CD14-positive monocyte (primary cell): ENCODE results near the gene DUSP21. TPM values are rescaled to one million over a fixed set of nuclear protein-coding genes. Genes with fewer than 3 reads are reported as not detected.

Experiments
- DNase-seq, 3 donors: peaks; one replicate each; pipeline ENCODE4 v3.0.0-alpha.2; 2011 to 2022
- H2AFZ ChIP-seq: 2 replicates; pipeline ENCODE4 v1.6.0; 2012; ENCODE audit warnings: mild to moderate bottlenecking, low read depth, low read length, inconsistent platforms; ENCODE audit not compliant: insufficient read depth, poor library complexity, severe bottlenecking
- H3K27ac ChIP-seq, 2 donors: 1 replicate in 1 of 2; 2 replicates in 1 of 2; pipeline ENCODE4 v1.5.1; 2012 to 2013; ENCODE audit warnings: low read length in 2 of 2, control low read depth in 1 of 2, inconsistent platforms in 1 of 2, low read depth in 1 of 2, mild to moderate bottlenecking in 1 of 2
- H3K27me3 ChIP-seq, 2 donors: one replicate each; pipeline versions ENCODE4 v1.6.0 to v1.6.1; 2011 to 2013; ENCODE audit warnings: low read length in 2 of 2; ENCODE audit not compliant: control insufficient read depth in 2 of 2, insufficient read depth in 2 of 2
- H3K36me3 ChIP-seq, 2 donors: replicated peaks in 1 of 2; 1 replicate in 1 of 2; 2 replicates in 1 of 2; pipeline versions ENCODE4 v1.5.1 to v1.6.1; 2012 to 2013; ENCODE audit warnings: low read length in 2 of 2, control low read depth in 1 of 2, inconsistent platforms in 1 of 2, mild to moderate bottlenecking in 1 of 2; ENCODE audit not compliant: insufficient read depth in 2 of 2, control insufficient read depth in 1 of 2
- H3K4me1 ChIP-seq, 2 donors: 1 replicate in 1 of 2; 2 replicates in 1 of 2; pipeline versions ENCODE4 v1.5.1 to v1.6.1; 2012 to 2013; ENCODE audit warnings: low read length in 2 of 2, control low read depth in 1 of 2, inconsistent platforms in 1 of 2, mild to moderate bottlenecking in 1 of 2, moderate library complexity in 1 of 2; ENCODE audit not compliant: insufficient read depth in 2 of 2, control insufficient read depth in 1 of 2
- H3K4me2 ChIP-seq: replicated peaks from 2 replicates; pipeline ENCODE3; 2012; ENCODE audit warnings: low read length, moderate library complexity, mild to moderate bottlenecking; ENCODE audit not compliant: poor library complexity, severe bottlenecking; ENCODE audit errors: extremely low read depth
- H3K4me3 ChIP-seq, 3 experiments: fragments of 200-600 bp in 1 of 3; sonication (generic) in 1 of 3; replicated peaks in 1 of 3; 1 replicate in 2 of 3; 2 replicates in 1 of 3; pipeline ENCODE4 v1.5.1; 2011 to 2013; ENCODE audit warnings: low read length in 3 of 3, mild to moderate bottlenecking in 3 of 3, control low read depth in 2 of 3, low read depth in 2 of 3, inconsistent platforms in 1 of 3, moderate library complexity in 1 of 3
- H3K79me2 ChIP-seq: 2 replicates; pipeline ENCODE4 v1.6.0; 2012; ENCODE audit warnings: mild to moderate bottlenecking, control low read depth, inconsistent platforms, low read length, moderate library complexity; ENCODE audit not compliant: insufficient read depth
- H3K9ac ChIP-seq: 2 replicates; pipeline ENCODE4 v1.6.0; 2017; ENCODE audit warnings: low read length, mild to moderate bottlenecking; ENCODE audit not compliant: insufficient read depth, poor library complexity, severe bottlenecking
- H3K9me3 ChIP-seq, 2 donors: replicated peaks in 1 of 2; 1 replicate in 1 of 2; 2 replicates in 1 of 2; pipeline versions ENCODE4 v1.5.1 to v1.6.1; 2012 to 2013; ENCODE audit warnings: low read length in 2 of 2, control low read depth in 1 of 2; ENCODE audit not compliant: control insufficient read depth in 1 of 2, insufficient read depth in 1 of 2
- H4K20me1 ChIP-seq: 2 replicates; pipeline ENCODE4 v1.6.0; 2012; ENCODE audit warnings: mild to moderate bottlenecking, low read length, control low read depth, moderate library complexity; ENCODE audit not compliant: insufficient read depth
- H3K27ac Mint-ChIP-seq, 7 donors: one replicate each; pipeline ENCODE4 v1.8.0; 2020; ENCODE audit warnings: mild to moderate bottlenecking in 7 of 7, mixed read lengths in 7 of 7, moderate library complexity in 6 of 7, inconsistent platforms in 2 of 7
- H3K27me3 Mint-ChIP-seq, 3 donors: one replicate each; pipeline ENCODE4 v1.8.0; 2021 to 2022; ENCODE audit warnings: low read depth in 3 of 3, mild to moderate bottlenecking in 3 of 3, mixed read lengths in 3 of 3, moderate library complexity in 3 of 3, inconsistent platforms in 1 of 3
- H3K36me3 Mint-ChIP-seq, 2 donors: one replicate each; pipeline ENCODE4 v1.8.0; 2020; ENCODE audit warnings: mixed read lengths in 2 of 2, inconsistent platforms in 1 of 2, mild to moderate bottlenecking in 1 of 2
- H3K4me1 Mint-ChIP-seq: one replicate; pipeline ENCODE4 v1.8.0; 2020; ENCODE audit warnings: mild to moderate bottlenecking, mixed read lengths
- H3K4me3 Mint-ChIP-seq, 2 donors: one replicate each; pipeline ENCODE4 v1.8.0; 2020; ENCODE audit warnings: mild to moderate bottlenecking in 2 of 2, mixed read lengths in 2 of 2, moderate library complexity in 1 of 2
- H3K9me3 Mint-ChIP-seq, 7 donors: one replicate each; pipeline ENCODE4 v1.8.0; 2020 to 2022; ENCODE audit warnings: mixed read lengths in 7 of 7, mild to moderate bottlenecking in 6 of 7, moderate library complexity in 6 of 7, inconsistent platforms in 2 of 7
- WGBS: methylation state at CpG from one replicate; pipeline ENCODE4 v1.1.5; 2013; ENCODE audit warnings: missing lambda C conversion rate; ENCODE audit not compliant: insufficient coverage; 5-methylcytosine and 5-hydroxymethylcytosine counted together
- intact Hi-C, 2 donors: fragments of 100-400 bp; cut with micrococcal nuclease; formaldehyde crosslinking; loops; one replicate each; pipeline versions ENCODE4 v1.15.0 to v1.15.1; 2023
- polyA plus RNA-seq, 3 donors: library from polyadenylated mRNA; depleted of rRNA in 1 of 3; unstranded in 2 of 3; stranded (reverse) in 1 of 3; fragments of 300-500 nt in 2 of 3; fragments of >200 nt in 1 of 3; fragmentation: Illumina TruSeq in 2 of 3; gene quantifications; 1 replicate in 2 of 3; 2 replicates in 1 of 3; pipeline ENCODE4 v1.2.3, GENCODE V29; 2012 to 2021
- TF ChIP-seq, protein P1 (sequence below): fragments of 200-600 bp; IDR thresholded peaks from one replicate; pipeline ENCODE4 v1.8.0; 2022; ENCODE audit warnings: antibody characterized with exemption, mild to moderate bottlenecking

Gene DUSP21
- polyA plus RNA-seq, 3 donors: not detected

GRCh38 chrX:44871931-44872820 is 28.4 kb downstream of the DUSP21 start:
- Histone ChIP-seq H2AFZ (peak overlapping the region; percentile 92), H3K79me2 (peaks cover 57% of the 10 kb centered on the region), H3K36me3 (no peaks in the 10 kb centered on the region), H3K27me3 (no peaks in the 10 kb centered on the region), H3K9ac (peak overlapping the region; percentile 99), H3K4me3 (peak overlapping the region; percentile 56 to 90 (median 83)), H4K20me1 (peaks cover 29% of the 10 kb centered on the region), H3K9me3 (no peaks in the 10 kb centered on the region), H3K4me1 (peaks cover 10 to 35% of the 10 kb centered on the region in 2 donors), H3K4me2 (peak overlapping the region; percentile 88), H3K27ac (peak overlapping the region; percentile 75 to 94)
- 0% methylated on average over 29 of the region's 60 CpGs for WGBS
- H3K4me1 Mint-ChIP-seq: peaks cover 19% of the 10 kb centered on the region
- peak overlapping the region; percentile 79 to 85 for H3K4me3 Mint-ChIP-seq
- no peaks in the 10 kb centered on the region for H3K27me3 Mint-ChIP-seq
- peak overlapping the region; percentile 89 to 99 (median 97) for H3K27ac Mint-ChIP-seq
- TF ChIP-seq, protein P1, sequence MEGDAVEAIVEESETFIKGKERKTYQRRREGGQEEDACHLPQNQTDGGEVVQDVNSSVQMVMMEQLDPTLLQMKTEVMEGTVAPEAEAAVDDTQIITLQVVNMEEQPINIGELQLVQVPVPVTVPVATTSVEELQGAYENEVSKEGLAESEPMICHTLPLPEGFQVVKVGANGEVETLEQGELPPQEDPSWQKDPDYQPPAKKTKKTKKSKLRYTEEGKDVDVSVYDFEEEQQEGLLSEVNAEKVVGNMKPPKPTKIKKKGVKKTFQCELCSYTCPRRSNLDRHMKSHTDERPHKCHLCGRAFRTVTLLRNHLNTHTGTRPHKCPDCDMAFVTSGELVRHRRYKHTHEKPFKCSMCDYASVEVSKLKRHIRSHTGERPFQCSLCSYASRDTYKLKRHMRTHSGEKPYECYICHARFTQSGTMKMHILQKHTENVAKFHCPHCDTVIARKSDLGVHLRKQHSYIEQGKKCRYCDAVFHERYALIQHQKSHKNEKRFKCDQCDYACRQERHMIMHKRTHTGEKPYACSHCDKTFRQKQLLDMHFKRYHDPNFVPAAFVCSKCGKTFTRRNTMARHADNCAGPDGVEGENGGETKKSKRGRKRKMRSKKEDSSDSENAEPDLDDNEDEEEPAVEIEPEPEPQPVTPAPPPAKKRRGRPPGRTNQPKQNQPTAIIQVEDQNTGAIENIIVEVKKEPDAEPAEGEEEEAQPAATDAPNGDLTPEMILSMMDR: no peak
- peak in 2 of 3 donors; percentile 12 to 37 for DNase-seq
- intact Hi-C loops: loop anchor here in 1 of 2 donors (5.0 kb wide), 2 partner anchors 45 to 860 kb away; no protein-coding TSS in a partner anchor
- no peaks in the 10 kb centered on the region for H3K9me3 Mint-ChIP-seq
- H3K36me3 Mint-ChIP-seq: peaks cover 0 to 1% of the 10 kb centered on the region in 2 donors

DNA sequence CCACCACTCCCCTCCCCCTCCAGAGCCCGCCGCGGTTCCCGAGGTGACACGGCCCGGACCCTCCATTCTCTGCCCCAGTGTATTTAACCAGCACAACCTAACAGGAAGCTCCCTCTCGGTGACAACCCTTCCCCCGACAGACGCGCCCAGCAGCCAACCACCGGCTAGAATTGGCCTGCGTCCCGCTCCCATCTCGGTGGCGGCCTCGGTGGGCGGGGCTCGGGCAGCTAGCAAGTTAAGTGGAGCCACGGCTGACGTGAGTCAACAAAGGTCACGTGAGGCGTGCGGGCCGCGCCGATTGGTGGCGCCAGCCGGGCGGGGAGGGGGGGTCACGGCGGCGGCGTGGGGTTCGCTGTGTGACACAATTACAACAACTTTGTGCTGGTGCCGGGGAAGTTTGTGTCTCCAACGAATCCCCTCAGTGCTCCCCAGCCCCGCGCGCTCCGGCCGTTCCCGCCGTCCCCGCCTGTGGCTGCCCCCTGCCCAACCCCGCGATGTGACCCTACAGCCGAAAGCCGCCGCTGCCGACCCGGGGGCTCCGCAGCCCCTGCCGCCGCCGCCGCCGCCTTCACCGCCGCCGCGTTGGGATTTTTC is 29.1 kb downstream of the DUSP21 start, which contains the start of gene KDM6A:
TSS of gene KDM6A (plus strand) at position 368 of the 594 bp plus-strand sequence. CDS start 364 bp downstream, outside the sequence.
- no peaks in the 10 kb centered on the region for H3K27me3 ChIP-seq
- H3K4me1 Mint-ChIP-seq: peaks cover 22% of the 10 kb centered on the region
- intact Hi-C loops: loop anchor here in 1 of 2 donors (5.0 kb wide), 2 partner anchors 44 to 861 kb away; no protein-coding TSS in a partner anchor
- no peaks in the 10 kb centered on the region for H3K36me3 ChIP-seq
- peaks cover 0 to 1% of the 10 kb centered on the region in 2 donors for H3K36me3 Mint-ChIP-seq
- H3K27ac Mint-ChIP-seq: peak within 1 kb of the TSS; percentile 92 to 99 (median 98)
- TF ChIP-seq, protein P1: no peak
- peak within 1 kb of the TSS; percentile 84 to 93 (median 90) for H3K4me3 ChIP-seq
- peak within 1 kb of the TSS; percentile 92 for H2AFZ ChIP-seq
- no peaks in the 10 kb centered on the region for H3K9me3 Mint-ChIP-seq
- peak within 1 kb of the TSS; percentile 88 for H3K4me2 ChIP-seq
- under 1% methylated on average over 34 of the region's 61 CpGs for WGBS
- no peaks in the 10 kb centered on the region for H3K9me3 ChIP-seq
- H3K27ac ChIP-seq: peak within 1 kb of the TSS; percentile 94 to 98
- H3K27me3 Mint-ChIP-seq: no peaks in the 10 kb centered on the region
- H3K79me2 ChIP-seq: peaks cover 64% of the 10 kb centered on the region
- H3K4me3 Mint-ChIP-seq: peak within 1 kb of the TSS; percentile 87 to 93
- H3K9ac ChIP-seq: peak within 1 kb of the TSS; percentile 99
- H3K4me1 ChIP-seq: peaks cover 10 to 36% of the 10 kb centered on the region in 2 donors
- DNase-seq: peak; percentile 90 to 99 (median 96)
- peaks cover 37% of the 10 kb centered on the region for H4K20me1 ChIP-seq
